ENCODE data around the gene TULP3. TPM values are rescaled to one million over a fixed set of nuclear protein-coding genes. Genes with fewer than 3 reads are reported as not detected.
"Not testable (repeated sequence)": the region's sequence is repeated elsewhere in the genome, so short reads cannot be mapped to it uniquely, and the experiment has no call there.

Gene TULP3
- total RNA-seq, 2 donors from 2014 or later, result 9.7 to 17.0 TPM

DNA sequence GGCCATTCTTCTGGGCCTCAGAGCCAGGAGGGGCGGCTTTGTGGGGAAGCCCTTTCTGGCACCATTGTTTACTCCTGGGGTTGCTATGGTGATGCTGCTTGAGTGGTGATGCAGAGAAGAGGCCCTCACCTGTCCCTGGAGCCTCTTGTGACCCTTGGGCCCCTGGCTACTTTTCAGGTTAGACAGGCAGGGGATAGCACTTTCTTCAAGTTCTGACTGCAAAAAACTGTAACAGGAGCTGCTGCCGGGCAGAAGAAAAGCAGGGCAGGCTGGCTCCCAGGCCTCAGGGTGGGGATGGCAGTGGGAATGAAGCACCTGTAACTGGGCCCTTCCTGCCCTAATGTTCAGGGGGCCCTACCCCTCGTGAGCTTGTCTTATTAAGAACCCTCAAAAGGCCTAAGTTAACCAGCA lies 33.7 kb upstream of the TULP3 start, which contains the start of gene TEX52:
Gene TEX52, minus strand, starts transcription at position 19 of the 411 bp plus-strand sequence. Its CDS starts 13 bp downstream, at position 6.
- no peak within 1 kb of the TSS for H3K4me3 ChIP-seq
- DNase-seq (ENCODE audit: low spot score), result no peak
- TF ChIP-seq, protein P1, sequence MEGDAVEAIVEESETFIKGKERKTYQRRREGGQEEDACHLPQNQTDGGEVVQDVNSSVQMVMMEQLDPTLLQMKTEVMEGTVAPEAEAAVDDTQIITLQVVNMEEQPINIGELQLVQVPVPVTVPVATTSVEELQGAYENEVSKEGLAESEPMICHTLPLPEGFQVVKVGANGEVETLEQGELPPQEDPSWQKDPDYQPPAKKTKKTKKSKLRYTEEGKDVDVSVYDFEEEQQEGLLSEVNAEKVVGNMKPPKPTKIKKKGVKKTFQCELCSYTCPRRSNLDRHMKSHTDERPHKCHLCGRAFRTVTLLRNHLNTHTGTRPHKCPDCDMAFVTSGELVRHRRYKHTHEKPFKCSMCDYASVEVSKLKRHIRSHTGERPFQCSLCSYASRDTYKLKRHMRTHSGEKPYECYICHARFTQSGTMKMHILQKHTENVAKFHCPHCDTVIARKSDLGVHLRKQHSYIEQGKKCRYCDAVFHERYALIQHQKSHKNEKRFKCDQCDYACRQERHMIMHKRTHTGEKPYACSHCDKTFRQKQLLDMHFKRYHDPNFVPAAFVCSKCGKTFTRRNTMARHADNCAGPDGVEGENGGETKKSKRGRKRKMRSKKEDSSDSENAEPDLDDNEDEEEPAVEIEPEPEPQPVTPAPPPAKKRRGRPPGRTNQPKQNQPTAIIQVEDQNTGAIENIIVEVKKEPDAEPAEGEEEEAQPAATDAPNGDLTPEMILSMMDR (IDR thresholded peaks at IDR 0.05), result no peak
- H3K4me1 ChIP-seq, result peaks cover 0 to 9% of the 10 kb centered on the region in 2 donors
- H3K36me3 ChIP-seq, result no peaks in the 10 kb centered on the region
- H3K27ac ChIP-seq, result no peak within 1 kb of the TSS
- H3K9me3 ChIP-seq, result no peaks in the 10 kb centered on the region
- H3K27me3 ChIP-seq, result no peaks in the 10 kb centered on the region

DNA sequence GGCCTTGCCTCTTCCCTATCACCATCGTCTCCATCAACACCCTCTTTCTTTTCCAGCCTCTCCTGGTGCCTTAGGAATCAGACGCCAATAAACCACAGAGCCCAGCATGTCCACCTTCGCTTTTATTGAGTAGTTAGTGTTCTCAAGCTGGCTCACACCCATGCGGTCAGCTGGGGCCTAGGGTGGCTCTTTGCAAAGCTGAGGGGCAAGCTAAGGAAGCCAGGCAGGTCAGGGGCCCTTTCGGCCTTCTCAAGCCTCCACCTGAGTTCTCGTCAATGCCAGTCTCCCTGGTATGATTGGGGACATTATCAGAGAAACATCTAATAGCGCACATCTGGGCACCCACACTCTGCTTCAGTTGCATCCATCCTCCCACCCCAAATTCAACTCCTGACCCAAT lies 33.1 kb upstream of the TULP3 start:
- TF ChIP-seq, protein P1 (IDR thresholded peaks at IDR 0.05), result no peak
- Histone ChIP-seq H3K9me3 (no peaks in the 10 kb centered on the region), H3K27me3 (no peaks in the 10 kb centered on the region), H3K4me1 (peaks cover 0 to 9% of the 10 kb centered on the region in 2 donors), H3K27ac (no peak overlapping the region), H3K36me3 (no peaks in the 10 kb centered on the region), H3K4me3 (no peak overlapping the region)
- DNase-seq (ENCODE audit: low spot score), result no peak

DNA sequence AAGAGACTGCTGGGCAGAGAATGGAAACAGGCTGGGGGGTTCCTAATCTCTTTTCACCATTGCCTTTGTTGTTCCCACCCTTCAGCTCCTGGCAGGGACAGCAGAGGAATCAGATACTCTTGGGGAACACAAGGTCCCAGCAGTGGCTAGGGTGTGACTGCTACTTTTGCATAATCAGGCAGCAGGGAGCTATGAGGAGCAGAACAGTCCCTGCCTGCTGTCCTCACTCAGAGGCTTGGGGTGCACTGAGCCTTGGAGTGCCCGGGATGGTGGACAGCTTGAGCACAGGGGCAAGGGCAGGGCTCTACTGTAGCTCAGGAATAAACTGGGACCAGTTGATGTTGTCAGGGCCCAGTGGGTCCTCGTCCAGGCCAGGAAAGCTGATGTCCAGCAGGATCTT lies 32.4 kb upstream of the TULP3 start:
- Histone ChIP-seq H3K36me3 (no peaks in the 10 kb centered on the region), H3K27ac (peak overlapping the region in 1 of 2 donors; percentile 10), H3K4me1 (peaks cover 0 to 9% of the 10 kb centered on the region in 2 donors), H3K9me3 (no peaks in the 10 kb centered on the region), H3K27me3 (no peaks in the 10 kb centered on the region), H3K4me3 (no peak overlapping the region)
- TF ChIP-seq, protein P1 (IDR thresholded peaks at IDR 0.05), result no peak
- no peak for DNase-seq (ENCODE audit: low spot score)

DNA sequence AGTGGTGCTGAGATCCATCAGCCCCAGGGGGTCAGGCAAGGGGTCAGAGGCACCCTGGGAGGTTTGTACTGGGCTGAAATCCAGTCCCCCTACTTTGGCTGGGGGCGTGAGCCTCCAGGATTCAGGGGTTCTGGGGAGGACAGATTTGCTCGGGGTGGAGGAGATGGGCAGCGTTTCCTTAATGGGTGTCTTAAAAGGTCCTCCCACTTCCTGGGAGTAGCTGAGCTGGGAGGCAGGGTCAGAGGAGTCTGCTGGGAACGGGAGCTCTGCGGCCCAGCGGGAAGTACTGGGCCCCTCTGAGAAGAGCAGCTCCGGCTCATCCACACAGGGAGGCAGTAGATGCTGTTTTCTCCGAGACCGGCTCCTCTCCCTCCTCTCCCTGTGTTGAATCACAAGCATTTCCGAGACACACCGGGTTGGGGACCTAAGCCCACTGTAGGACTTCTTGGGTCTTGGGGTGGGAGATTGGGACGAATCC lies 31.7 kb upstream of the TULP3 start:
- Histone ChIP-seq H3K36me3 (no peaks in the 10 kb centered on the region), H3K27me3 (no peaks in the 10 kb centered on the region), H3K9me3 (no peaks in the 10 kb centered on the region), H3K4me3 (no peak overlapping the region), H3K4me1 (peaks cover 0 to 5% of the 10 kb centered on the region in 2 donors), H3K27ac (peak overlapping the region in 1 of 2 donors; percentile 10)
- TF ChIP-seq, protein P1 (IDR thresholded peaks at IDR 0.05), result no peak
- DNase-seq (ENCODE audit: low spot score), result no peak

DNA sequence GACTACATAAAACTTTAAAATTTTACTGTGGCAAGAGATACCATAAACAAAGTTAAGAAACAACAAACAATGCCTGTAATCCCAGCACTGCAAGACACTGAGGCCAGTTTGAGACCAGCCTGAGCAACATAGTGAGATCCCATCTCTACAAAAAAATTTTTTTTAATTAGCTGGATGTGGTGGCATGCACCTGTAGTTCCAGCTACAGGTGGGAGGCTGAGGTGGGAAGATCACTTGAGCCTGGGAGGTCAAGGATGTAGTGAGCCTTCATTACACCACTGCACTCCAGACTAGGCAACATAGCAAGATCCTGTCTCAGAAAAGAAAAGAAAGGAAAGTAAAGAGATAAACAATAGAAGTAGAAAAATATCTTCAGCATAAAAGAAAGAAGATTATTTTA lies 30.5 kb upstream of the TULP3 start:
- Histone ChIP-seq H3K27me3 (no peaks in the 10 kb centered on the region), H3K27ac (no peak overlapping the region), H3K9me3 (no peaks in the 10 kb centered on the region), H3K4me1 (peaks cover 0 to 5% of the 10 kb centered on the region in 2 donors), H3K36me3 (no peaks in the 10 kb centered on the region), H3K4me3 (no peak overlapping the region)
- TF ChIP-seq, protein P1 (IDR thresholded peaks at IDR 0.05), result no peak
- no peak for DNase-seq (ENCODE audit: low spot score)

DNA sequence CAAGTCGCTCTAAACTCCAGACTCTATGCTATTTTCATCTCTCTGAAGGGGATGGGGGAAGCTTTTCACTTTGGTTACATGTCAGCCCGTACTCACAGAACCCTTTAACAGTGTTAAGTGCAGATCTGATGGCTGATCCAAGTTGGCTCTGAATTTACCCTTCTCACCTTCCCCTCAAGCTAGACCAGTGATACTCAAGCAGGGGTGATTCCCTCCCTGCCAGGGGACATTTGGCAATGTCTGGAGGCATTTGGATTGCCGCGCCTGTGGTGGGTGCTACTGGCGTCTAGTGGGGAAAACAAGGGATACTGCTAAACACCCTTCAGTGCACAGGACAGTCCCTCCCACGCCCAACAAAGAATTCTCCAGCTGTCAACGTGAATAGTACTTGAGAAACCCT lies 27.8 kb upstream of the TULP3 start:
- H3K4me1 ChIP-seq, result peaks cover 0 to 5% of the 10 kb centered on the region in 2 donors
- no peaks in the 10 kb centered on the region for H3K27me3 ChIP-seq
- no peak overlapping the region for H3K4me3 ChIP-seq

DNA sequence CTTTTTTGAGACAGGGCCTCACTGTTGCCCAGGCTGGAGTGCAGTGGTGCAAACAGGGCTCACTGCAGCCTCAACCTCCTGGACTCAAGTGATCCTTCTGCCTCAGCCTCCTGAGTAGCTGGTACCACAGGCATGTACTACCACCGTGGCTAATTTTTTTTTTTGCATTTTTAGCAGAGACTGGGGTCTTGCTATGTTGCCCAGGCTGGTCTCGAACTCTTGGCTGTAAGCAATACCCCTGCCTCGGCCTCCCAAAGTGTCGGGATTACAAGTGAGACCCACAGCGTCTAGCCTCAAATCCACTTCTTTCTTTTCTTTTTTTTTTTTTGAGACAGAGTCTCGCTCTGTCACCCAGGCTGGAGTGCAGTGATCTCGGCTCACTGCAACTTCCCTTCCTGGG lies 27.3 kb upstream of the TULP3 start:
- H3K27me3 ChIP-seq; DNase-seq (ENCODE audit: low spot score): not testable (repeated sequence)

More for the DNA sequence above, 27.8 kb upstream of the TULP3 start:
- H3K36me3 ChIP-seq, result no peaks in the 10 kb centered on the region
- no peaks in the 10 kb centered on the region for H3K9me3 ChIP-seq
- TF ChIP-seq, protein P1 (IDR thresholded peaks at IDR 0.05), result no peak
- no peak for DNase-seq (ENCODE audit: low spot score)
- H3K27ac ChIP-seq, result no peak overlapping the region

More for the DNA sequence above, 27.3 kb upstream of the TULP3 start:
- not testable (repeated sequence) for H3K27ac ChIP-seq, H3K4me1 ChIP-seq, H3K9me3 ChIP-seq, H3K36me3 ChIP-seq, H3K4me3 ChIP-seq
